H1 (cell line): ENCODE results near the gene IFNA7. TPM values are rescaled to one million over a fixed set of nuclear protein-coding genes. Genes with fewer than 3 reads are reported as not detected.
"Not testable (repeated sequence)": the region's sequence is repeated elsewhere in the genome, so short reads cannot be mapped to it uniquely, and the experiment has no call there.

ENCODE experiments used
- CTCF ChIA-PET: fragments of 300-600 bp; sonication (Branson Sonifier 250); formaldehyde crosslinking; loops from one replicate; lab custom pipeline; 2021; ENCODE audit not compliant: partially characterized antibody; lab: Charles Lee
- POLR2A ChIA-PET: fragments of 300-600 bp; sonication (Branson Sonifier 250); formaldehyde crosslinking; loops from one replicate; lab custom pipeline; 2021; ENCODE audit warnings: inconsistent platforms; ENCODE audit not compliant: partially characterized antibody; lab: Charles Lee
- DNase-seq, 2 experiments: peaks; one replicate each; pipeline versions ENCODE4 v3.0.0 to v3.0.0-alpha.2; 2010 to 2022; ENCODE audit warnings: low spot score in 2 of 2, low read depth in 1 of 2, mixed read lengths in 1 of 2
- FAIRE-seq: peaks from 2 replicates; lab custom pipeline; 2011; peaks lifted over from hg19 to GRCh38; lab: Jason Lieb, UNC
- H2AFZ ChIP-seq: 2 replicates; pipeline ENCODE4 v1.8.1; 2012; ENCODE audit warnings: low read length, inconsistent platforms
- H2AK5ac ChIP-seq: 2 replicates; pipeline ENCODE4 v1.6.1; 2013; ENCODE audit warnings: low read depth, low read length
- H2BK120ac ChIP-seq: replicated peaks from 2 replicates; pipeline ENCODE3; 2013; ENCODE audit warnings: low read depth, low read length, inconsistent platforms
- H2BK12ac ChIP-seq: 2 replicates; pipeline ENCODE4 v1.6.1; 2013; ENCODE audit warnings: low read depth, low read length
- H2BK15ac ChIP-seq: 2 replicates; pipeline ENCODE4 v1.6.1; 2013; ENCODE audit warnings: low read length
- H2BK20ac ChIP-seq: 2 replicates; pipeline ENCODE4 v1.6.1; 2013; ENCODE audit warnings: low read length
- H2BK5ac ChIP-seq: 2 replicates; pipeline ENCODE4 v1.6.1; 2013; ENCODE audit warnings: low read depth, low read length
- H3K14ac ChIP-seq: 2 replicates; pipeline ENCODE4 v1.6.1; 2013; ENCODE audit warnings: inconsistent platforms; ENCODE audit not compliant: insufficient read length
- H3K18ac ChIP-seq: 2 replicates; pipeline ENCODE4 v1.6.1; 2013; ENCODE audit warnings: low read length; ENCODE audit errors: extremely low read depth
- H3K23ac ChIP-seq: 2 replicates; pipeline ENCODE4 v1.6.1; 2013; ENCODE audit warnings: inconsistent platforms; ENCODE audit not compliant: insufficient read length
- H3K23me2 ChIP-seq: 2 replicates; pipeline ENCODE4 v1.6.1; 2013; ENCODE audit warnings: low read depth, low read length
- H3K27ac ChIP-seq: 2 replicates; pipeline ENCODE4 v1.6.1; 2011; ENCODE audit warnings: low read depth, low read length, inconsistent platforms
- H3K27me3 ChIP-seq, 4 experiments: replicated peaks in 1 of 4; 1 replicate in 1 of 4; 2 replicates in 3 of 4; pipeline versions ENCODE4 v1.6.1 to v1.8.1; 2011 to 2013; ENCODE audit warnings: low read length in 3 of 4, mild to moderate bottlenecking in 3 of 4, inconsistent platforms in 2 of 4, mixed read lengths in 2 of 4, moderate library complexity in 1 of 4; ENCODE audit not compliant: control insufficient read depth in 3 of 4, insufficient read depth in 3 of 4; ENCODE audit errors: extremely low read depth in 1 of 4
- H3K36me3 ChIP-seq, 4 experiments: 2 replicates each; pipeline versions ENCODE4 v1.6.1 to v1.8.1; 2011 to 2013; ENCODE audit warnings: mild to moderate bottlenecking in 4 of 4, low read length in 3 of 4, moderate library complexity in 2 of 4, control low read depth in 1 of 4, inconsistent platforms in 1 of 4; ENCODE audit not compliant: insufficient read depth in 4 of 4, control insufficient read depth in 2 of 4
- H3K4ac ChIP-seq: replicated peaks from 2 replicates; pipeline ENCODE3; 2013; ENCODE audit warnings: low read length, low read depth, mixed read lengths, inconsistent platforms; ENCODE audit not compliant: insufficient read length
- H3K4me1 ChIP-seq, 4 experiments: replicated peaks in 1 of 4; 1 replicate in 1 of 4; 2 replicates in 3 of 4; pipeline versions ENCODE4 v1.6.1 to v1.8.1; 2011 to 2013; ENCODE audit warnings: low read length in 3 of 4, inconsistent platforms in 2 of 4, mixed read lengths in 1 of 4; ENCODE audit not compliant: insufficient read depth in 4 of 4, control insufficient read depth in 3 of 4
- H3K4me2 ChIP-seq, 2 experiments: 2 replicates each; pipeline versions ENCODE4 v1.6.1 to v1.8.1; 2011 to 2013; ENCODE audit warnings: low read depth in 2 of 2, low read length in 2 of 2, control low read depth in 1 of 2, inconsistent platforms in 1 of 2, mild to moderate bottlenecking in 1 of 2; ENCODE audit not compliant: insufficient read depth in 1 of 2
- H3K4me3 ChIP-seq, 4 experiments: fragments of 200-600, 300-600 bp in 1 of 4; sonication (generic), shearing (Covaris generic), sonication (Bioruptor Twin) in 1 of 4; 2 replicates each; pipeline versions ENCODE4 v1.5.1 to v1.8.1; 2011 to 2016; ENCODE audit warnings: low read length in 4 of 4, low read depth in 3 of 4, control low read depth in 2 of 4, inconsistent platforms in 2 of 4, mild to moderate bottlenecking in 2 of 4, mixed read lengths in 1 of 4, moderate library complexity in 1 of 4; ENCODE audit not compliant: insufficient read depth in 2 of 4; ENCODE audit errors: extremely low read depth in 1 of 4
- H3K56ac ChIP-seq: replicated peaks from 2 replicates; pipeline ENCODE3; 2013; ENCODE audit warnings: low read depth, mild to moderate bottlenecking, mixed read lengths, low read length, inconsistent platforms; ENCODE audit not compliant: insufficient read length
- H3K79me1 ChIP-seq: 2 replicates; pipeline ENCODE4 v1.6.1; 2013; ENCODE audit warnings: low read depth, low read length, control low read depth
- H3K79me2 ChIP-seq, 2 experiments: 2 replicates each; pipeline versions ENCODE4 v1.6.1 to v1.8.1; 2012 to 2013; ENCODE audit warnings: low read length in 2 of 2, mild to moderate bottlenecking in 2 of 2, inconsistent platforms in 1 of 2; ENCODE audit not compliant: insufficient read depth in 2 of 2, control insufficient read depth in 1 of 2
- H3K9ac ChIP-seq, 4 experiments: replicated peaks in 1 of 4; 1 replicate in 1 of 4; 2 replicates in 3 of 4; pipeline versions ENCODE4 v1.6.1 to v1.8.1; 2011 to 2013; ENCODE audit warnings: low read depth in 3 of 4, low read length in 3 of 4, control low read depth in 2 of 4, mild to moderate bottlenecking in 2 of 4, moderate library complexity in 2 of 4, inconsistent platforms in 1 of 4; ENCODE audit errors: extremely low read depth in 1 of 4
- H3K9me3 ChIP-seq, 2 experiments: 2 replicates each; pipeline versions ENCODE4 v1.6.1 to v1.8.1; 2012 to 2013; ENCODE audit warnings: mild to moderate bottlenecking in 2 of 2, moderate library complexity in 2 of 2, control low read depth in 1 of 2, inconsistent platforms in 1 of 2, low read depth in 1 of 2, low read length in 1 of 2, mixed read lengths in 1 of 2; ENCODE audit not compliant: insufficient read depth in 2 of 2
- H4K20me1 ChIP-seq, 2 experiments: replicated peaks in 1 of 2; 2 replicates each; pipeline versions ENCODE3 to v1.8.1; 2011 to 2013; ENCODE audit warnings: inconsistent platforms in 2 of 2, low read length in 2 of 2, mild to moderate bottlenecking in 1 of 2; ENCODE audit not compliant: insufficient read depth in 2 of 2, control insufficient read depth in 1 of 2
- H4K5ac ChIP-seq: 2 replicates; pipeline ENCODE4 v1.6.1; 2013; ENCODE audit warnings: low read length, low read depth, mixed read lengths, inconsistent platforms; ENCODE audit not compliant: insufficient read length
- H4K8ac ChIP-seq: 2 replicates; pipeline ENCODE4 v1.8.0; 2013; ENCODE audit warnings: mild to moderate bottlenecking, moderate library complexity, low read length, inconsistent platforms; ENCODE audit not compliant: insufficient read depth; ENCODE audit errors: extremely low read depth
- H4K91ac ChIP-seq: replicated peaks from 2 replicates; pipeline ENCODE3; 2013; ENCODE audit warnings: low read length, mixed read lengths, inconsistent platforms; ENCODE audit not compliant: insufficient read length
- CTCF ChIP-seq, 3 experiments: IDR thresholded peaks; 1 replicate in 2 of 3; 2 replicates in 1 of 3; pipeline versions ENCODE4 v1.5.1 to v1.6.1; 2011; ENCODE audit warnings: low read length in 3 of 3, mild to moderate bottlenecking in 3 of 3, inconsistent platforms in 2 of 3, low read depth in 1 of 3, moderate library complexity in 1 of 3; ENCODE audit not compliant: insufficient read depth in 1 of 3; ENCODE audit errors: control extremely low read depth in 1 of 3
- RAD21 ChIP-seq, 2 experiments: IDR thresholded peaks in 1 of 2; conservative IDR thresholded peaks in 1 of 2; 2 replicates each; pipeline ENCODE4 v1.6.1; 2011; ENCODE audit warnings: low read depth in 2 of 2, low read length in 2 of 2, improper control_type of control experiment in 1 of 2, inconsistent platforms in 1 of 2, mild to moderate bottlenecking in 1 of 2, moderate library complexity in 1 of 2
- WGBS, 2 experiments: shearing (Covaris generic) in 1 of 2; methylation state at CpG; one replicate each; pipeline versions ENCODE4 v1.1.6 to v1.1.7; 2013 to 2015; ENCODE audit warnings: low lambda C conversion rate in 2 of 2, mixed read lengths in 2 of 2, inconsistent platforms in 1 of 2, low coverage in 1 of 2, missing lambda C conversion rate in 1 of 2; ENCODE audit not compliant: insufficient replicate concordance in 2 of 2, insufficient coverage in 1 of 2, insufficient read length in 1 of 2; ENCODE audit errors: extremely low coverage in 1 of 2, missing lambda C conversion rate in 1 of 2; 5-methylcytosine and 5-hydroxymethylcytosine counted together
- polyA plus RNA-seq, 7 experiments: library from polyadenylated mRNA; depleted of rRNA in 3 of 7; stranded (reverse) in 5 of 7; unstranded in 2 of 7; fragments of >200 nt in 5 of 7; fragments of 200-250 nt in 2 of 7; gene quantifications; 1 replicate in 5 of 7; 2 replicates in 1 of 7; 4 replicates in 1 of 7; pipeline versions ENCODE4 v1.2.1 to v1.2.3, GENCODE V29; 2011 to 2013; ENCODE audit warnings: missing spikeins in 2 of 7, mixed read lengths in 2 of 7
- total RNA-seq: library from RNA; stranded (reverse); fragmentation: NEBNext Ultra II Directional; extraction: Animal tissue kit (Norgen Biotek cat#: 25700); gene quantifications from 2 replicates; pipeline ENCODE4 v1.2.1, GENCODE V29; 2021

The IFNA7 gene
- total and polyA plus RNA-seq, 2 of the 8 experiments (the other 6 are each of a cell fraction or from before 2014, with no cell fraction given): not detected

GRCh38 chr9:21235468-21236359, 33.7 kb upstream of the IFNA7 start:
- POLR2A ChIA-PET, H3K27ac ChIP-seq, H2AFZ ChIP-seq, H2BK5ac ChIP-seq, H4K91ac ChIP-seq, H3K79me2 ChIP-seq, H2BK15ac ChIP-seq, H2BK12ac ChIP-seq, H3K27me3 ChIP-seq, H2BK120ac ChIP-seq, H4K5ac ChIP-seq, H2AK5ac ChIP-seq, H3K4me2 ChIP-seq, H3K79me1 ChIP-seq, H3K4me3 ChIP-seq, H3K18ac ChIP-seq, H3K23ac ChIP-seq, H3K36me3 ChIP-seq, H3K9me3 ChIP-seq, H3K9ac ChIP-seq, H3K23me2 ChIP-seq, H4K20me1 ChIP-seq, H3K4me1 ChIP-seq, H2BK20ac ChIP-seq, H3K56ac ChIP-seq, H3K14ac ChIP-seq, DNase-seq, H3K4ac ChIP-seq, H4K8ac ChIP-seq: not testable (repeated sequence)
- FAIRE-seq: peak; percentile 90
- TF ChIP-seq RAD21 (IDR thresholded peaks at IDR 0.05 in 1 of 2, conservative IDR thresholded peaks at IDR 0.05 in 1 of 2; ENCODE audit: low read depth in 2 of 2, low read length in 2 of 2) (peak; percentile 79 to 82), CTCF (IDR thresholded peaks at IDR 0.05; ENCODE audit: control extremely low read depth in 1 of 3, insufficient read depth in 1 of 3, low read depth in 1 of 3, low read length in 3 of 3) (peak; percentile 61 to 75 (median 74))
- CTCF ChIA-PET: interaction anchor here (0.5 to 3.0 kb wide), 36 partner anchors 14 to 576 kb away, joined by 3 to 31 read pairs (median 4); no protein-coding TSS in a partner anchor
- 51% methylated on average over 8 of the region's 8 CpGs; no CpG with 5 or more reads in 1 of the 2 experiments for WGBS, 2 experiments
